CD4-positive, alpha-beta T cell (primary cell): ENCODE results near the gene RAB25. TPM values are rescaled to one million over a fixed set of nuclear protein-coding genes. Genes with fewer than 3 reads are reported as not detected.

ENCODE experiments used
- ATAC-seq: fragments of 200-7000 bp; cut with Tn5 transposase; one replicate; pipeline ENCODE4 v1.10.0; 2022; ENCODE audit warnings: mild to moderate bottlenecking; ENCODE audit not compliant: poor library complexity
- CTCF ChIA-PET: fragments of 350-600 bp; sonication (Branson Sonifier 250); formaldehyde crosslinking; loops from one replicate; lab custom pipeline; 2021; ENCODE audit warnings: antibody characterized with exemption, inconsistent platforms; lab: Charles Lee
- POLR2A ChIA-PET: fragments of 350-600 bp; sonication (Branson Sonifier 250); formaldehyde crosslinking; loops from one replicate; lab custom pipeline; 2021; ENCODE audit warnings: antibody characterized with exemption, inconsistent platforms; lab: Charles Lee
- DNase-seq, 14 experiments: peaks; one replicate each; pipeline ENCODE4 v3.0.0-alpha.2; 2013 to 2020; ENCODE audit warnings: mixed read lengths in 2 of 14
- H3K27ac ChIP-seq, 2 donors: one replicate each; pipeline versions ENCODE4 v1.5.1 to v1.7.0; 2013; ENCODE audit warnings: low read length in 2 of 2, low read depth in 1 of 2, mild to moderate bottlenecking in 1 of 2
- H3K27me3 ChIP-seq, 2 experiments: 1 replicate in 1 of 2; 2 replicates in 1 of 2; pipeline versions ENCODE4 v1.6.1 to v1.7.0; 2013; ENCODE audit warnings: low read length in 2 of 2, control low read depth in 1 of 2, mild to moderate bottlenecking in 1 of 2, moderate library complexity in 1 of 2; ENCODE audit not compliant: insufficient read depth in 2 of 2, control insufficient read depth in 1 of 2
- H3K36me3 ChIP-seq: one replicate; pipeline ENCODE4 v1.6.1; 2013; ENCODE audit warnings: low read length, control low read depth; ENCODE audit not compliant: insufficient read depth
- H3K4me1 ChIP-seq: one replicate; pipeline ENCODE4 v1.6.1; 2013; ENCODE audit warnings: low read length, control low read depth; ENCODE audit not compliant: insufficient read depth
- H3K4me3 ChIP-seq: one replicate; pipeline ENCODE4 v1.5.1; 2013; ENCODE audit warnings: mild to moderate bottlenecking, low read length, moderate library complexity
- H3K9me3 ChIP-seq, 2 experiments: 1 replicate in 1 of 2; 2 replicates in 1 of 2; pipeline versions ENCODE4 v1.6.1 to v1.7.0; 2013; ENCODE audit warnings: low read length in 2 of 2, mild to moderate bottlenecking in 2 of 2, control low read depth in 1 of 2, moderate library complexity in 1 of 2; ENCODE audit not compliant: control insufficient read depth in 1 of 2, insufficient read depth in 1 of 2
- H3K27ac Mint-ChIP-seq: one replicate; pipeline ENCODE4 v1.8.0; 2020; ENCODE audit warnings: mixed read lengths
- H3K27me3 Mint-ChIP-seq: one replicate; pipeline ENCODE4 v1.8.0; 2021; ENCODE audit warnings: mixed read lengths
- H3K36me3 Mint-ChIP-seq: one replicate; pipeline ENCODE4 v1.8.0; 2021; ENCODE audit warnings: low read depth, mixed read lengths
- H3K4me1 Mint-ChIP-seq: one replicate; pipeline ENCODE4 v1.8.0; 2021; ENCODE audit warnings: low read depth, mixed read lengths
- H3K4me3 Mint-ChIP-seq: one replicate; pipeline ENCODE4 v1.8.0; 2020; ENCODE audit warnings: mild to moderate bottlenecking, mixed read lengths
- H3K9me3 Mint-ChIP-seq: one replicate; pipeline ENCODE4 v1.8.0; 2020; ENCODE audit warnings: mixed read lengths
- intact Hi-C, 2 experiments: fragments of 100-400 bp; cut with DNase I in 1 of 2; cut with micrococcal nuclease in 1 of 2; formaldehyde crosslinking; loops; one replicate each; pipeline versions ENCODE4 v1.15.1 to v1.9.0; 2023 to 2025; cut with DNase I, micrococcal nuclease
- total RNA-seq, 174 experiments: library from RNA in 2 of 174; stranded (reverse) in 2 of 174; gene quantifications; one replicate each; pipeline ENCODE4 v1.2.3 and lab custom pipeline; 2021 to 2026
- TF ChIP-seq, protein P1 (sequence below): fragments of 200-600 bp; IDR thresholded peaks from one replicate; pipeline ENCODE4 v1.8.0; 2022; ENCODE audit warnings: antibody characterized with exemption, mild to moderate bottlenecking

Gene RAB25
- total RNA-seq, 2 experiments from 2014 or later, result 0.58 to 1.3 TPM

DNA sequence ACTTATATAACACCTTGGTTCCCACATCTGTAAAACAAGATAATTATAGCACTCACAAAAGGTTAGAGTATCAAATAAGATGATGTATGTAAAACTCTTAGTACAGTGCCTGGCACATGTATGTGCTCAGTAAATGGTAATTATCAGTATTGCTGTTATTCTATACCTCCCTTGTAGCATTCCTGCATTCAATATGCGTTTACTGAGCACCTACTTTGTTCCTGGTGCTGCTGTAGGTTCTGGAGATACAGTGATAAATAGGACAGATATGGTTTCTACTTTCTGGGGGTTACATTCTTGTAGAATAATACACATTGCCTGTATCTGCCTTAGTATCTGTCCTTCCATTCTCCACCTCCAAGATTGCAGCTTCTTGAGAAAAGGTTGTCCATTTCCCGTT, 39.0 kb upstream of the RAB25 start:
- H3K36me3 Mint-ChIP-seq, result peaks cover 37% of the 10 kb centered on the region
- Histone ChIP-seq H3K27ac (no peak overlapping the region), H3K27me3 (no peaks in the 10 kb centered on the region), H3K4me1 (peaks cover 23% of the 10 kb centered on the region), H3K36me3 (peaks cover 14% of the 10 kb centered on the region), H3K9me3 (no peaks in the 10 kb centered on the region), H3K4me3 (no peak overlapping the region)
- DNase-seq, result no peak
- ChIA-PET POLR2A (no interaction called here), CTCF (interaction anchor here (0.6 kb wide), 1 partner anchor 15 kb away, joined by 5 read pairs; no protein-coding TSS in a partner anchor)
- no peaks in the 10 kb centered on the region for H3K9me3 Mint-ChIP-seq
- H3K4me1 Mint-ChIP-seq, result peaks cover 36% of the 10 kb centered on the region
- TF ChIP-seq, protein P1, sequence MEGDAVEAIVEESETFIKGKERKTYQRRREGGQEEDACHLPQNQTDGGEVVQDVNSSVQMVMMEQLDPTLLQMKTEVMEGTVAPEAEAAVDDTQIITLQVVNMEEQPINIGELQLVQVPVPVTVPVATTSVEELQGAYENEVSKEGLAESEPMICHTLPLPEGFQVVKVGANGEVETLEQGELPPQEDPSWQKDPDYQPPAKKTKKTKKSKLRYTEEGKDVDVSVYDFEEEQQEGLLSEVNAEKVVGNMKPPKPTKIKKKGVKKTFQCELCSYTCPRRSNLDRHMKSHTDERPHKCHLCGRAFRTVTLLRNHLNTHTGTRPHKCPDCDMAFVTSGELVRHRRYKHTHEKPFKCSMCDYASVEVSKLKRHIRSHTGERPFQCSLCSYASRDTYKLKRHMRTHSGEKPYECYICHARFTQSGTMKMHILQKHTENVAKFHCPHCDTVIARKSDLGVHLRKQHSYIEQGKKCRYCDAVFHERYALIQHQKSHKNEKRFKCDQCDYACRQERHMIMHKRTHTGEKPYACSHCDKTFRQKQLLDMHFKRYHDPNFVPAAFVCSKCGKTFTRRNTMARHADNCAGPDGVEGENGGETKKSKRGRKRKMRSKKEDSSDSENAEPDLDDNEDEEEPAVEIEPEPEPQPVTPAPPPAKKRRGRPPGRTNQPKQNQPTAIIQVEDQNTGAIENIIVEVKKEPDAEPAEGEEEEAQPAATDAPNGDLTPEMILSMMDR, result no peak
- intact Hi-C loops, result loop anchor here (1.0 to 2.0 kb wide), 3 partner anchors 31 to 59 kb away; partner anchors contain the start of genes LAMTOR2 (in 1 of the 2) and UBQLN4 (in 1 of the 2)
- peak overlapping the region; percentile 64 for H3K4me3 Mint-ChIP-seq
- ATAC-seq, result no peak
- H3K27me3 Mint-ChIP-seq, result peaks cover 5% of the 10 kb centered on the region
- H3K27ac Mint-ChIP-seq, result peak overlapping the region; percentile 73

GRCh38 chr1:156024801-156025200, 36.2 kb upstream of the RAB25 start:
- H3K27ac ChIP-seq, result no peak overlapping the region
- ChIA-PET CTCF (interaction anchor here (1.0 kb wide), 1 partner anchor 42 kb away, joined by 4 read pairs; no protein-coding TSS in a partner anchor), POLR2A (no interaction called here)
- peaks cover 23% of the 10 kb centered on the region for H3K4me1 Mint-ChIP-seq
- no peaks in the 10 kb centered on the region for H3K27me3 ChIP-seq
- H3K36me3 ChIP-seq, result no peaks in the 10 kb centered on the region
- H3K4me3 Mint-ChIP-seq, result no peak overlapping the region
- peaks cover 5% of the 10 kb centered on the region for H3K27me3 Mint-ChIP-seq
- no peaks in the 10 kb centered on the region for H3K9me3 Mint-ChIP-seq
- H3K27ac Mint-ChIP-seq, result no peak overlapping the region
- H3K4me1 ChIP-seq, result peaks cover 15% of the 10 kb centered on the region
- peaks cover 11% of the 10 kb centered on the region for H3K36me3 Mint-ChIP-seq
- intact Hi-C loops, result no loop called here
- H3K9me3 ChIP-seq, result no peaks in the 10 kb centered on the region
- TF ChIP-seq, protein P1, result no peak
- ATAC-seq, result no peak
- no peak overlapping the region for H3K4me3 ChIP-seq
- DNase-seq, result no peak

GRCh38 chr1:156025876-156026275, 35.1 kb upstream of the RAB25 start:
- TF ChIP-seq, protein P1, result no peak
- peaks cover 2% of the 10 kb centered on the region for H3K36me3 Mint-ChIP-seq
- Histone ChIP-seq H3K9me3 (no peaks in the 10 kb centered on the region), H3K4me3 (no peak overlapping the region), H3K36me3 (no peaks in the 10 kb centered on the region), H3K27ac (no peak overlapping the region), H3K4me1 (peaks cover 9% of the 10 kb centered on the region), H3K27me3 (no peaks in the 10 kb centered on the region)
- H3K27ac Mint-ChIP-seq, result no peak overlapping the region
- peaks cover 5% of the 10 kb centered on the region for H3K27me3 Mint-ChIP-seq
- H3K4me3 Mint-ChIP-seq, result no peak overlapping the region
- intact Hi-C loops, result no loop called here
- no peaks in the 10 kb centered on the region for H3K9me3 Mint-ChIP-seq
- peak; percentile 79 for ATAC-seq
- ChIA-PET CTCF (interaction anchor here (0.7 to 1.2 kb wide), 3 partner anchors 28 to 109 kb away, joined by 3 to 5 read pairs (median 4); partner anchors contain the start of gene UBQLN4), POLR2A (no interaction called here)
- peaks cover 12% of the 10 kb centered on the region for H3K4me1 Mint-ChIP-seq
- peak in 8 of 14 experiments; percentile 3 to 68 (median 22) for DNase-seq
